H1 (cell line): ENCODE results near the gene VPS52. TPM values are rescaled to one million over a fixed set of nuclear protein-coding genes. Genes with fewer than 3 reads are reported as not detected.

Source experiments
- CTCF ChIA-PET: fragments of 300-600 bp; sonication (Branson Sonifier 250); formaldehyde crosslinking; loops from one replicate; lab custom pipeline; 2021; ENCODE audit not compliant: partially characterized antibody; lab: Charles Lee
- POLR2A ChIA-PET: fragments of 300-600 bp; sonication (Branson Sonifier 250); formaldehyde crosslinking; loops from one replicate; lab custom pipeline; 2021; ENCODE audit warnings: inconsistent platforms; ENCODE audit not compliant: partially characterized antibody; lab: Charles Lee
- DNase-seq, 2 experiments: peaks; one replicate each; pipeline versions ENCODE4 v3.0.0 to v3.0.0-alpha.2; 2010 to 2022; ENCODE audit warnings: low spot score in 2 of 2, low read depth in 1 of 2, mixed read lengths in 1 of 2
- FAIRE-seq: peaks from 2 replicates; lab custom pipeline; 2011; peaks lifted over from hg19 to GRCh38; lab: Jason Lieb, UNC
- H2AFZ ChIP-seq: 2 replicates; pipeline ENCODE4 v1.8.1; 2012; ENCODE audit warnings: low read length, inconsistent platforms
- H2AK5ac ChIP-seq: 2 replicates; pipeline ENCODE4 v1.6.1; 2013; ENCODE audit warnings: low read depth, low read length
- H2BK120ac ChIP-seq: replicated peaks from 2 replicates; pipeline ENCODE3; 2013; ENCODE audit warnings: low read depth, low read length, inconsistent platforms
- H2BK12ac ChIP-seq: 2 replicates; pipeline ENCODE4 v1.6.1; 2013; ENCODE audit warnings: low read depth, low read length
- H2BK15ac ChIP-seq: 2 replicates; pipeline ENCODE4 v1.6.1; 2013; ENCODE audit warnings: low read length
- H2BK20ac ChIP-seq: 2 replicates; pipeline ENCODE4 v1.6.1; 2013; ENCODE audit warnings: low read length
- H2BK5ac ChIP-seq: 2 replicates; pipeline ENCODE4 v1.6.1; 2013; ENCODE audit warnings: low read depth, low read length
- H3K14ac ChIP-seq: 2 replicates; pipeline ENCODE4 v1.6.1; 2013; ENCODE audit warnings: inconsistent platforms; ENCODE audit not compliant: insufficient read length
- H3K18ac ChIP-seq: 2 replicates; pipeline ENCODE4 v1.6.1; 2013; ENCODE audit warnings: low read length; ENCODE audit errors: extremely low read depth
- H3K23ac ChIP-seq: 2 replicates; pipeline ENCODE4 v1.6.1; 2013; ENCODE audit warnings: inconsistent platforms; ENCODE audit not compliant: insufficient read length
- H3K23me2 ChIP-seq: 2 replicates; pipeline ENCODE4 v1.6.1; 2013; ENCODE audit warnings: low read depth, low read length
- H3K27ac ChIP-seq: 2 replicates; pipeline ENCODE4 v1.6.1; 2011; ENCODE audit warnings: low read depth, low read length, inconsistent platforms
- H3K27me3 ChIP-seq, 4 experiments: replicated peaks in 1 of 4; 1 replicate in 1 of 4; 2 replicates in 3 of 4; pipeline versions ENCODE4 v1.6.1 to v1.8.1; 2011 to 2013; ENCODE audit warnings: low read length in 3 of 4, mild to moderate bottlenecking in 3 of 4, inconsistent platforms in 2 of 4, mixed read lengths in 2 of 4, moderate library complexity in 1 of 4; ENCODE audit not compliant: control insufficient read depth in 3 of 4, insufficient read depth in 3 of 4; ENCODE audit errors: extremely low read depth in 1 of 4
- H3K36me3 ChIP-seq, 4 experiments: 2 replicates each; pipeline versions ENCODE4 v1.6.1 to v1.8.1; 2011 to 2013; ENCODE audit warnings: mild to moderate bottlenecking in 4 of 4, low read length in 3 of 4, moderate library complexity in 2 of 4, control low read depth in 1 of 4, inconsistent platforms in 1 of 4; ENCODE audit not compliant: insufficient read depth in 4 of 4, control insufficient read depth in 2 of 4
- H3K4ac ChIP-seq: replicated peaks from 2 replicates; pipeline ENCODE3; 2013; ENCODE audit warnings: low read length, low read depth, mixed read lengths, inconsistent platforms; ENCODE audit not compliant: insufficient read length
- H3K4me1 ChIP-seq, 4 experiments: replicated peaks in 1 of 4; 1 replicate in 1 of 4; 2 replicates in 3 of 4; pipeline versions ENCODE4 v1.6.1 to v1.8.1; 2011 to 2013; ENCODE audit warnings: low read length in 3 of 4, inconsistent platforms in 2 of 4, mixed read lengths in 1 of 4; ENCODE audit not compliant: insufficient read depth in 4 of 4, control insufficient read depth in 3 of 4
- H3K4me2 ChIP-seq, 2 experiments: 2 replicates each; pipeline versions ENCODE4 v1.6.1 to v1.8.1; 2011 to 2013; ENCODE audit warnings: low read depth in 2 of 2, low read length in 2 of 2, control low read depth in 1 of 2, inconsistent platforms in 1 of 2, mild to moderate bottlenecking in 1 of 2; ENCODE audit not compliant: insufficient read depth in 1 of 2
- H3K4me3 ChIP-seq, 4 experiments: fragments of 200-600, 300-600 bp in 1 of 4; sonication (generic), shearing (Covaris generic), sonication (Bioruptor Twin) in 1 of 4; 2 replicates each; pipeline versions ENCODE4 v1.5.1 to v1.8.1; 2011 to 2016; ENCODE audit warnings: low read length in 4 of 4, low read depth in 3 of 4, control low read depth in 2 of 4, inconsistent platforms in 2 of 4, mild to moderate bottlenecking in 2 of 4, mixed read lengths in 1 of 4, moderate library complexity in 1 of 4; ENCODE audit not compliant: insufficient read depth in 2 of 4; ENCODE audit errors: extremely low read depth in 1 of 4
- H3K56ac ChIP-seq: replicated peaks from 2 replicates; pipeline ENCODE3; 2013; ENCODE audit warnings: low read depth, mild to moderate bottlenecking, mixed read lengths, low read length, inconsistent platforms; ENCODE audit not compliant: insufficient read length
- H3K79me1 ChIP-seq: 2 replicates; pipeline ENCODE4 v1.6.1; 2013; ENCODE audit warnings: low read depth, low read length, control low read depth
- H3K79me2 ChIP-seq, 2 experiments: 2 replicates each; pipeline versions ENCODE4 v1.6.1 to v1.8.1; 2012 to 2013; ENCODE audit warnings: low read length in 2 of 2, mild to moderate bottlenecking in 2 of 2, inconsistent platforms in 1 of 2; ENCODE audit not compliant: insufficient read depth in 2 of 2, control insufficient read depth in 1 of 2
- H3K9ac ChIP-seq, 4 experiments: replicated peaks in 1 of 4; 1 replicate in 1 of 4; 2 replicates in 3 of 4; pipeline versions ENCODE4 v1.6.1 to v1.8.1; 2011 to 2013; ENCODE audit warnings: low read depth in 3 of 4, low read length in 3 of 4, control low read depth in 2 of 4, mild to moderate bottlenecking in 2 of 4, moderate library complexity in 2 of 4, inconsistent platforms in 1 of 4; ENCODE audit errors: extremely low read depth in 1 of 4
- H3K9me3 ChIP-seq, 2 experiments: 2 replicates each; pipeline versions ENCODE4 v1.6.1 to v1.8.1; 2012 to 2013; ENCODE audit warnings: mild to moderate bottlenecking in 2 of 2, moderate library complexity in 2 of 2, control low read depth in 1 of 2, inconsistent platforms in 1 of 2, low read depth in 1 of 2, low read length in 1 of 2, mixed read lengths in 1 of 2; ENCODE audit not compliant: insufficient read depth in 2 of 2
- H4K20me1 ChIP-seq, 2 experiments: replicated peaks in 1 of 2; 2 replicates each; pipeline versions ENCODE3 to v1.8.1; 2011 to 2013; ENCODE audit warnings: inconsistent platforms in 2 of 2, low read length in 2 of 2, mild to moderate bottlenecking in 1 of 2; ENCODE audit not compliant: insufficient read depth in 2 of 2, control insufficient read depth in 1 of 2
- H4K5ac ChIP-seq: 2 replicates; pipeline ENCODE4 v1.6.1; 2013; ENCODE audit warnings: low read length, low read depth, mixed read lengths, inconsistent platforms; ENCODE audit not compliant: insufficient read length
- H4K8ac ChIP-seq: 2 replicates; pipeline ENCODE4 v1.8.0; 2013; ENCODE audit warnings: mild to moderate bottlenecking, moderate library complexity, low read length, inconsistent platforms; ENCODE audit not compliant: insufficient read depth; ENCODE audit errors: extremely low read depth
- H4K91ac ChIP-seq: replicated peaks from 2 replicates; pipeline ENCODE3; 2013; ENCODE audit warnings: low read length, mixed read lengths, inconsistent platforms; ENCODE audit not compliant: insufficient read length
- BACH1 ChIP-seq: IDR thresholded peaks from 2 replicates; pipeline ENCODE4 v1.6.1; 2012; ENCODE audit warnings: low read length, improper control_type of control experiment
- POLR2AphosphoS5 ChIP-seq: IDR thresholded peaks from 2 replicates; pipeline ENCODE4 v1.6.1; 2011; ENCODE audit warnings: low read depth, low read length
- POU5F1 ChIP-seq: IDR thresholded peaks from 2 replicates; pipeline ENCODE4 v1.6.1; 2011; ENCODE audit warnings: low read depth, mild to moderate bottlenecking, low read length, moderate library complexity
- SRF ChIP-seq: IDR thresholded peaks from 2 replicates; pipeline ENCODE4 v1.6.1; 2011; ENCODE audit warnings: mild to moderate bottlenecking, low read depth, low read length, moderate library complexity
- WGBS, 2 experiments: shearing (Covaris generic) in 1 of 2; methylation state at CpG; one replicate each; pipeline versions ENCODE4 v1.1.6 to v1.1.7; 2013 to 2015; ENCODE audit warnings: low lambda C conversion rate in 2 of 2, mixed read lengths in 2 of 2, inconsistent platforms in 1 of 2, low coverage in 1 of 2, missing lambda C conversion rate in 1 of 2; ENCODE audit not compliant: insufficient replicate concordance in 2 of 2, insufficient coverage in 1 of 2, insufficient read length in 1 of 2; ENCODE audit errors: extremely low coverage in 1 of 2, missing lambda C conversion rate in 1 of 2; 5-methylcytosine and 5-hydroxymethylcytosine counted together
- polyA plus RNA-seq, 7 experiments: library from polyadenylated mRNA; depleted of rRNA in 3 of 7; stranded (reverse) in 5 of 7; unstranded in 2 of 7; fragments of >200 nt in 5 of 7; fragments of 200-250 nt in 2 of 7; gene quantifications; 1 replicate in 5 of 7; 2 replicates in 1 of 7; 4 replicates in 1 of 7; pipeline versions ENCODE4 v1.2.1 to v1.2.3, GENCODE V29; 2011 to 2013; ENCODE audit warnings: missing spikeins in 2 of 7, mixed read lengths in 2 of 7
- total RNA-seq: library from RNA; stranded (reverse); fragmentation: NEBNext Ultra II Directional; extraction: Animal tissue kit (Norgen Biotek cat#: 25700); gene quantifications from 2 replicates; pipeline ENCODE4 v1.2.1, GENCODE V29; 2021

The VPS52 gene
- total and polyA plus RNA-seq, 2 of the 8 experiments (the other 6 are each of a cell fraction or from before 2014, with no cell fraction given), result 36.5 to 86.3 TPM

- H3K9ac ChIP-seq, result peak overlapping the region in 1 of 4 experiments; percentile 81; a peak in 2 of 7 replicates
These were observed 49.6 kb upstream of the VPS52 start for GRCh38 chr6:33321227-33321626.

More at GRCh38 chr6:33321227-33321626, 49.6 kb upstream of the VPS52 start:
- Histone ChIP-seq H3K18ac (peak overlapping the region; percentile 32; the same call in 1 of the 2 replicates), H2BK120ac (no peak overlapping the region), H3K23me2 (peaks cover 18% of the 10 kb centered on the region), H3K4me1 (peaks cover 0 to 28% (median 18%) of the 10 kb centered on the region in 4 experiments; a peak in 6 of 7 replicates), H4K8ac (no peak overlapping the region), H3K27me3 (no peaks in the 10 kb centered on the region), H2BK5ac (peak overlapping the region; percentile 18; the same call in 1 of the 2 replicates), H3K4me3 (peak overlapping the region; percentile 68 to 98 (median 82); a peak in 4 of 8 replicates), H3K27ac (0 out of 2 replicates have a peak overlapping the region, but pooled peaks have one; percentile 36), H3K36me3 (peaks cover 10 to 31% (median 21%) of the 10 kb centered on the region in 4 experiments; a peak in 7 of 8 replicates), H3K14ac (no peak overlapping the region), H2AK5ac (no peak overlapping the region), H2BK15ac (no peak overlapping the region), H2BK12ac (no peak overlapping the region), H3K23ac (no peak overlapping the region), H3K56ac (no peak overlapping the region), H3K4me2 (peak overlapping the region; percentile 62 to 87), H2BK20ac (no peak overlapping the region), H3K79me2 (peaks cover 0 to 32% of the 10 kb centered on the region in 2 experiments; a peak in 3 of 4 replicates), H4K5ac (no peak overlapping the region), H4K20me1 (peaks cover 2 to 5% of the 10 kb centered on the region in 2 experiments), H4K91ac (no peak overlapping the region), H3K4ac (no peak overlapping the region), H3K79me1 (peaks cover 7% of the 10 kb centered on the region; the same call in 1 of the 2 replicates), H2AFZ (no peak overlapping the region), H3K9me3 (no peaks in the 10 kb centered on the region; a peak in 1 of 4 replicates)
- DNase-seq (no peak), FAIRE-seq (no peak)
- ChIA-PET POLR2A (interaction anchor here (0.8 to 1.3 kb wide), 8 partner anchors 8 to 110 kb away, joined by 3 to 5 read pairs (median 4); partner anchors contain the start of gene RGL2), CTCF (interaction anchor here (0.7 to 1.3 kb wide), 6 partner anchors 11 to 104 kb away, joined by 3 to 7 read pairs (median 3); partner anchors contain the start of gene B3GALT4)
- TF ChIP-seq POU5F1 (no peak), POLR2AphosphoS5 (no peak), SRF (no peak), BACH1 (no peak)
- WGBS, 2 experiments, result 83% methylated on average over 9 of the region's 9 CpGs; no CpG with 5 or more reads in 1 of the 2 experiments
